Prostate gland (tissue), 2 donors: ENCODE data around the gene NCOA1.

Source experiments
- CTCF ChIP-seq, 4 experiments: fragments of 200-600 bp in 2 of 4; fragments of 450-650 bp in 2 of 4; sonication (generic) in 2 of 4; IDR thresholded peaks; 1 replicate in 3 of 4; 2 replicates in 1 of 4; pipeline ENCODE4 v1.5.1; 2016 to 2019; ENCODE audit warnings: antibody characterized with exemption in 4 of 4, mild to moderate bottlenecking in 2 of 4, moderate library complexity in 2 of 4
- POLR2A ChIP-seq: fragments of 450-650 bp; IDR thresholded peaks from one replicate; pipeline ENCODE4 v1.6.1; 2016; ENCODE audit warnings: antibody characterized with exemption, mild to moderate bottlenecking
- POLR2AphosphoS5 ChIP-seq: sonication (generic); formaldehyde crosslinking; IDR thresholded peaks from one replicate; pipeline ENCODE4 v1.6.1; 2017; ENCODE audit warnings: antibody characterized with exemption

- TF ChIP-seq CTCF (IDR thresholded peaks at IDR 0.05) (no peak), POLR2A (no peak), POLR2AphosphoS5 (no peak)
These were observed 144.1 kb downstream of the NCOA1 start for GRCh38 chr2:24635181-24635580.
